GM12878 (cell line): ENCODE results near the gene CSTPP1. TPM values are rescaled to one million over a fixed set of nuclear protein-coding genes. Genes with fewer than 3 reads are reported as not detected.

Source experiments
- ATAC-seq: fragments of 200-7000 bp; cut with Tn5 transposase; 3 replicates; pipeline ENCODE4 v1.9.1; 2020; ENCODE audit warnings: mild to moderate bottlenecking, moderate library complexity
- BruUV-seq: library from RNA; stranded (reverse); fragments of 400-500 nt; replicated peaks from 2 replicates; lab custom pipeline; 2021; lab: Mats Ljungman, UMichigan
- CTCF ChIA-PET: fragments of 300-600 bp; sonication (Branson Sonifier 250); formaldehyde crosslinking; extraction: SDS; loops from one replicate; lab custom pipeline; 2021; ENCODE audit warnings: inconsistent platforms; lab: Yijun Ruan, JAX
- POLR2A ChIA-PET: fragments of 350-600 bp; formaldehyde crosslinking; extraction: SDS; loops from one replicate; lab custom pipeline; 2021; ENCODE audit warnings: inconsistent platforms; lab: Charles Lee
- RAD21 ChIA-PET: fragments of 300-600 bp; sonication (Branson Sonifier 250); formaldehyde crosslinking; loops from one replicate; lab custom pipeline; 2023; ENCODE audit warnings: antibody characterized with exemption; ENCODE audit not compliant: unreplicated experiment; lab: Charles Lee
- SMC1A ChIA-PET: fragments of 300-600 bp; sonication (Branson Sonifier 250); formaldehyde crosslinking; loops from one replicate; lab custom pipeline; 2023; ENCODE audit not compliant: unreplicated experiment, uncharacterized antibody; lab: Charles Lee
- DNase-seq: peaks from one replicate; pipeline ENCODE4 v3.0.0-alpha.2; 2011; ENCODE audit warnings: low read depth, low spot score
- FAIRE-seq: peaks from 3 replicates; lab custom pipeline; 2011; peaks lifted over from hg19 to GRCh38; lab: Jason Lieb, UNC
- H2AFZ ChIP-seq: 2 replicates; pipeline ENCODE4 v1.6.0; 2011; ENCODE audit warnings: low read depth, low read length, control low read depth; ENCODE audit not compliant: control insufficient read depth
- H3K27ac ChIP-seq: 2 replicates; pipeline ENCODE4 v1.5.1; 2011; ENCODE audit warnings: control low read depth; ENCODE audit not compliant: control insufficient read depth, insufficient read depth
- H3K27me3 ChIP-seq, 2 experiments: replicated peaks in 1 of 2; 2 replicates each; pipeline versions ENCODE4 v1.6.0 to v1.6.1; 2011; ENCODE audit warnings: low read length in 1 of 2; ENCODE audit not compliant: control insufficient read depth in 2 of 2, insufficient read depth in 2 of 2
- H3K36me3 ChIP-seq, 2 experiments: 2 replicates each; pipeline ENCODE4 v1.5.1; 2011; ENCODE audit warnings: low read length in 1 of 2; ENCODE audit not compliant: control insufficient read depth in 2 of 2, insufficient read depth in 2 of 2
- H3K4me1 ChIP-seq: 2 replicates; pipeline ENCODE4 v1.6.1; 2011; ENCODE audit warnings: mild to moderate bottlenecking, low read length, moderate library complexity, mixed read lengths; ENCODE audit not compliant: control insufficient read depth, insufficient read depth
- H3K4me2 ChIP-seq: 2 replicates; pipeline ENCODE4 v1.6.0; 2011; ENCODE audit warnings: control low read depth; ENCODE audit not compliant: control insufficient read depth, insufficient read depth
- H3K4me3 ChIP-seq: fragments of 200-600 bp; sonication (generic); 2 replicates; pipeline ENCODE4 v1.5.1; 2016
- H3K79me2 ChIP-seq: 2 replicates; pipeline ENCODE4 v1.6.0; 2011; ENCODE audit warnings: low read length; ENCODE audit not compliant: control insufficient read depth, insufficient read depth
- H3K9ac ChIP-seq: 2 replicates; pipeline ENCODE4 v1.8.0; 2011; ENCODE audit warnings: low read length, control low read depth, mixed read lengths; ENCODE audit not compliant: control insufficient read depth, insufficient read depth
- H3K9me3 ChIP-seq: replicated peaks from 3 replicates; pipeline ENCODE4 v1.5.1; 2011; ENCODE audit warnings: mild to moderate bottlenecking, low read length; ENCODE audit not compliant: control insufficient read depth, insufficient read depth
- H4K20me1 ChIP-seq: 2 replicates; pipeline ENCODE4 v1.6.0; 2011; ENCODE audit not compliant: control insufficient read depth, insufficient read depth
- CEBPZ ChIP-seq: fragments of 150-350 bp; IDR thresholded peaks from 2 replicates; pipeline ENCODE4 v1.6.1; 2016; ENCODE audit warnings: low read depth, low read length
- CHD4 ChIP-seq: fragments of 200-600 bp; sonication (generic); IDR thresholded peaks from 2 replicates; pipeline ENCODE4 v1.6.1; 2016; ENCODE audit warnings: mild to moderate bottlenecking
- HDAC2 ChIP-seq: fragments of 200-600 bp; sonication (generic); IDR thresholded peaks from 2 replicates; pipeline ENCODE4 v1.6.1; 2017
- HDAC6 ChIP-seq: fragments of 200-600 bp; sonication (generic); IDR thresholded peaks from one replicate; pipeline ENCODE4 v1.8.0; 2017; ENCODE audit warnings: antibody characterized with exemption; ENCODE audit not compliant: unreplicated experiment
- LARP7 ChIP-seq: fragments of 450-650 bp; IDR thresholded peaks from 2 replicates; pipeline ENCODE4 v1.6.1; 2017; ENCODE audit warnings: mild to moderate bottlenecking
- MTA2 ChIP-seq: fragments of 450-650 bp; IDR thresholded peaks from 2 replicates; pipeline ENCODE4 v1.6.1; 2016; ENCODE audit warnings: low read depth, mild to moderate bottlenecking, moderate library complexity
- PAX5 ChIP-seq: IDR thresholded peaks from 2 replicates; pipeline ENCODE4 v1.6.1; 2011; ENCODE audit warnings: low read depth, low read length, borderline replicate concordance
- POLR2A ChIP-seq: IDR thresholded peaks from 2 replicates; pipeline ENCODE4 v1.6.1; 2011; ENCODE audit warnings: low read depth, mild to moderate bottlenecking, low read length
- POU2F2 ChIP-seq: IDR thresholded peaks from 3 replicates; pipeline ENCODE4 v1.6.1; 2011; ENCODE audit warnings: low read depth, mild to moderate bottlenecking, low read length, borderline replicate concordance
- RAD51 ChIP-seq: fragments of 450-650 bp; IDR thresholded peaks from 2 replicates; pipeline ENCODE4 v1.6.1; 2016; ENCODE audit warnings: moderate library complexity, mild to moderate bottlenecking, inconsistent platforms
- RFX5 ChIP-seq: IDR thresholded peaks from 2 replicates; pipeline ENCODE4 v1.6.1; 2011; ENCODE audit warnings: low read depth, low read length, improper control_type of control experiment
- SREBF1 ChIP-seq: IDR thresholded peaks from 2 replicates; pipeline ENCODE4 v1.6.1; 2012; ENCODE audit warnings: mild to moderate bottlenecking, low read length
- TCF7 ChIP-seq: IDR thresholded peaks from 2 replicates; pipeline ENCODE4 v1.6.1; 2014; ENCODE audit warnings: antibody characterized with exemption, borderline replicate concordance
- YBX1 ChIP-seq: fragments of 450-650 bp; IDR thresholded peaks from 2 replicates; pipeline ENCODE4 v1.6.1; 2016; ENCODE audit warnings: antibody characterized with exemption
- WGBS: methylation state at CpG from one replicate; pipeline ENCODE4 v1.1.6; 2016; ENCODE audit warnings: low lambda C conversion rate; ENCODE audit not compliant: insufficient replicate concordance, insufficient coverage; ENCODE audit errors: missing lambda C conversion rate; 5-methylcytosine and 5-hydroxymethylcytosine counted together
- in situ Hi-C: fragments of 300-500 bp; cut with MboI; formaldehyde crosslinking; loops from 9 replicates; pipeline ENCODE4 v1.14.3; 2018; ENCODE audit warnings: mixed read lengths
- intact Hi-C: fragments of 100-400 bp; cut with micrococcal nuclease; formaldehyde crosslinking; loops from one replicate; pipeline ENCODE4 v1.14.2; 2022; ENCODE audit not compliant: unreplicated experiment
- polyA plus RNA-seq, 11 experiments: library from polyadenylated mRNA; depleted of rRNA in 4 of 11; unstranded in 6 of 11; stranded (reverse) in 5 of 11; fragments of >200 nt; fragmentation: Nextera tagmentation in 4 of 11; fragmentation: Illumina TruSeq in 1 of 11; extraction: Ambion mirVana in 4 of 11; extraction: Trizol in 1 of 11; gene quantifications; 1 replicate in 1 of 11; 2 replicates in 10 of 11; pipeline versions ENCODE4 v1.2.1 to v1.2.3, GENCODE V29; 2011 to 2016; ENCODE audit warnings: inconsistent platforms in 2 of 11, missing spikeins in 2 of 11, low read depth in 1 of 11
- total RNA-seq, 4 experiments: library from RNA; depleted of rRNA in 3 of 4; stranded (reverse); fragments of >200 nt in 3 of 4; fragmentation: Illumina TruSeq in 1 of 4; extraction: Trizol in 1 of 4; gene quantifications; 2 replicates each; pipeline versions ENCODE4 v1.2.1 to v1.2.3, GENCODE V29; 2013 to 2021
- TF ChIP-seq, protein P1 (sequence below): IDR thresholded peaks from 2 replicates; pipeline ENCODE4 v1.6.1; 2012; ENCODE audit warnings: low read depth, low read length, improper control_type of control experiment
- TF ChIP-seq, protein P2 (sequence below): fragments of 150-350 bp; IDR thresholded peaks from 2 replicates; pipeline ENCODE4 v1.6.1; 2014; ENCODE audit warnings: mild to moderate bottlenecking, low read depth, low read length

The CSTPP1 gene
- total and polyA plus RNA-seq, 10 of the 15 experiments (the other 5 are each of a cell fraction or from before 2014, with no cell fraction given), result 7.1 to 23.4 (median 17.5) TPM

GRCh38 chr11:46958777-46959176 is 22.2 kb downstream of the CSTPP1 start (continued):
- no peak for TF ChIP-seq RFX5
- TF ChIP-seq, protein P1, sequence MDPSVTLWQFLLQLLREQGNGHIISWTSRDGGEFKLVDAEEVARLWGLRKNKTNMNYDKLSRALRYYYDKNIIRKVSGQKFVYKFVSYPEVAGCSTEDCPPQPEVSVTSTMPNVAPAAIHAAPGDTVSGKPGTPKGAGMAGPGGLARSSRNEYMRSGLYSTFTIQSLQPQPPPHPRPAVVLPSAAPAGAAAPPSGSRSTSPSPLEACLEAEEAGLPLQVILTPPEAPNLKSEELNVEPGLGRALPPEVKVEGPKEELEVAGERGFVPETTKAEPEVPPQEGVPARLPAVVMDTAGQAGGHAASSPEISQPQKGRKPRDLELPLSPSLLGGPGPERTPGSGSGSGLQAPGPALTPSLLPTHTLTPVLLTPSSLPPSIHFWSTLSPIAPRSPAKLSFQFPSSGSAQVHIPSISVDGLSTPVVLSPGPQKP, result no peak
- TF ChIP-seq, all 136 proteins: peak for 0

GRCh38 chr11:46961041-46961440 is 24.5 kb downstream of the CSTPP1 start:
- no peaks in the 10 kb centered on the region for H3K79me2 ChIP-seq
- no peak overlapping the region for H3K4me2 ChIP-seq
- ATAC-seq (no peak), DNase-seq (no peak), FAIRE-seq (no peak)
- H3K4me1 ChIP-seq, result no peaks in the 10 kb centered on the region
- no peaks in the 10 kb centered on the region; the same call in 2 of the 3 replicates for H3K9me3 ChIP-seq
- H4K20me1 ChIP-seq, result no peaks in the 10 kb centered on the region
- no TSS peak for BruUV-seq
- H3K36me3 ChIP-seq, result no peaks in the 10 kb centered on the region; a peak in 1 of 4 replicates
- no peak overlapping the region for H3K27ac ChIP-seq
- 82% methylated on average over 2 of the region's 2 CpGs for WGBS
- no peak for TF ChIP-seq TCF7
- TF ChIP-seq LARP7, result no peak
- TF ChIP-seq SREBF1, result no peak
- no peak for TF ChIP-seq MTA2
- TF ChIP-seq HDAC2, result no peak
- TF ChIP-seq CHD4, result no peak
- TF ChIP-seq HDAC6, result no peak
- no peak for TF ChIP-seq POU2F2
- TF ChIP-seq, protein P2, sequence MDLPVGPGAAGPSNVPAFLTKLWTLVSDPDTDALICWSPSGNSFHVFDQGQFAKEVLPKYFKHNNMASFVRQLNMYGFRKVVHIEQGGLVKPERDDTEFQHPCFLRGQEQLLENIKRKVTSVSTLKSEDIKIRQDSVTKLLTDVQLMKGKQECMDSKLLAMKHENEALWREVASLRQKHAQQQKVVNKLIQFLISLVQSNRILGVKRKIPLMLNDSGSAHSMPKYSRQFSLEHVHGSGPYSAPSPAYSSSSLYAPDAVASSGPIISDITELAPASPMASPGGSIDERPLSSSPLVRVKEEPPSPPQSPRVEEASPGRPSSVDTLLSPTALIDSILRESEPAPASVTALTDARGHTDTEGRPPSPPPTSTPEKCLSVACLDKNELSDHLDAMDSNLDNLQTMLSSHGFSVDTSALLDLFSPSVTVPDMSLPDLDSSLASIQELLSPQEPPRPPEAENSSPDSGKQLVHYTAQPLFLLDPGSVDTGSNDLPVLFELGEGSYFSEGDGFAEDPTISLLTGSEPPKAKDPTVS, result no peak
- no peak for TF ChIP-seq POLR2A
- no peak for TF ChIP-seq RAD51
- TF ChIP-seq CEBPZ, result no peak
- no peak for TF ChIP-seq YBX1
- no peak for TF ChIP-seq PAX5
- CTCF ChIA-PET, result no interaction called here
- POLR2A ChIA-PET, result interaction anchor here (0.6 kb wide), 1 partner anchor 268 kb away, joined by 4 read pairs; no protein-coding TSS in a partner anchor
- H2AFZ ChIP-seq, result no peak overlapping the region
- SMC1A ChIA-PET, result no interaction called here
- intact Hi-C loops, result no loop called here
- RAD21 ChIA-PET, result no interaction called here
- no peaks in the 10 kb centered on the region for H3K27me3 ChIP-seq
- no peak overlapping the region for H3K9ac ChIP-seq
- in situ Hi-C loops, result no loop called here
- H3K4me3 ChIP-seq, result no peak overlapping the region
